Stomach (tissue), 4 donors: ENCODE data around the gene EPHA6.

ENCODE experiments used
- CTCF ChIP-seq, 7 experiments: fragments of 450-650 bp in 4 of 7; fragments of 200-600 bp in 3 of 7; sonication (generic) in 3 of 7; IDR thresholded peaks; one replicate each; pipeline ENCODE4 v1.5.1; 2016 to 2019; ENCODE audit warnings: antibody characterized with exemption in 7 of 7, control low read depth in 2 of 7, mild to moderate bottlenecking in 1 of 7
- EP300 ChIP-seq: sonication (generic); formaldehyde crosslinking; IDR thresholded peaks from one replicate; pipeline ENCODE4 v1.6.1; 2017; ENCODE audit warnings: antibody characterized with exemption
- POLR2A ChIP-seq, 4 donors: fragments of 450-650 bp; IDR thresholded peaks; one replicate each; pipeline ENCODE4 v1.6.1; 2016; ENCODE audit warnings: antibody characterized with exemption in 4 of 4, control low read depth in 2 of 4, mild to moderate bottlenecking in 1 of 4, moderate library complexity in 1 of 4
- POLR2AphosphoS5 ChIP-seq, 3 donors: sonication (generic); formaldehyde crosslinking; IDR thresholded peaks; one replicate each; pipeline ENCODE4 v1.6.1; 2016; ENCODE audit warnings: antibody characterized with exemption in 3 of 3

GRCh38 chr3:97684490-97684889 is 870.1 kb downstream of the EPHA6 start:
- no peak for TF ChIP-seq CTCF (IDR thresholded peaks at IDR 0.05)
- no peak for TF ChIP-seq POLR2AphosphoS5 (IDR thresholded peaks at IDR 0.05)
- TF ChIP-seq POLR2A (IDR thresholded peaks at IDR 0.05): no peak
- TF ChIP-seq EP300: no peak
